Dermis microvascular lymphatic vessel endothelial cell (primary cell): ENCODE results near the gene ZNF723. TPM values are rescaled to one million over a fixed set of nuclear protein-coding genes. Genes with fewer than 3 reads are reported as not detected.
A peak's percentile ranks its signal among the peaks of the same experiment; 100 is the strongest.
"Not testable (repeated sequence)": the region's sequence is repeated elsewhere in the genome, so short reads cannot be mapped to it uniquely, and the experiment has no call there.

ENCODE experiments used
- DNase-seq, 2 donors: peaks; one replicate each; pipeline versions ENCODE4 v3.0.0 to v3.0.0-alpha.2; 2010; ENCODE audit warnings: low read depth in 2 of 2
- total RNA-seq: library from RNA; depleted of rRNA; stranded (reverse); fragments of >200 nt; gene quantifications from 2 replicates; pipeline ENCODE4 v1.2.1, GENCODE V29; 2014

Gene ZNF723
- total RNA-seq = not detected in 2 replicates

DNA sequence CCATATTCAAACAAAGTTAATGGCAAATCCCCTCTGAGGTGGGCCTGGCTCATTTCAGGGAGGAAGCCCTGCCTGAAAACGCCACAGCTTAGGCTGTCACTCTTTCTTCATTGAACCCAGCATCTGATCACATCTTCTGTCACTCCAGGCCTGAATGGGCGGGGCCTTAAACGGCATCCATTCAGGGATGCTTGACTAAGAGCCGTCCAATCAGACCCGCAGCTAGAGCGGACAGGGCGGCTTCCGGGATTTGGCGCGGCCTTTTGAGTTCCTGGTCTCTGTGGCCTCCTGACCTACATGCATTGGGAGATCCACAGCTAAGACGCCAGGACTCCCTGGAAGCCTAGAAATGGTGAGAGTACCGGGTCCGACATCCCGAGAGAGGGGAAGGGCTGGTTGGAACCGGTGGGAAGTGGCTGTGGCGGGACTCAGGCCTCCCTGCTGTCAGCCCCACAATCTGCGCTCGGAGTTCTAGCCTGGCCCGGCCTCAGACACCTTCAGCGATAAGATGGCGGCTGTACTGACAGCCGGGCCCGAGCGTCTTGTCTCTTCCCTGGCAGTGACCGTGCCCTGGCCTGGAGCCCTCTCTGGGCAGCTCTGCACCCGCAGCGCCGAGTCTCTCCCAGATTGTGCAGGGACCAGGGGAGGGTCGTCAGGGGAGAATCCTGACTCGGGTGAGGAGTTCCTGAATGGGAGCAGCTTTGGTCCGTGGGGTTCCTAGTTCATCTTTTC, at the start of gene ZNF723:
Gene ZNF723, plus strand, starts transcription at position 261 of the 732 bp plus-strand sequence. Its CDS starts 89 bp downstream, at position 350.
- no peak for DNase-seq

DNA sequence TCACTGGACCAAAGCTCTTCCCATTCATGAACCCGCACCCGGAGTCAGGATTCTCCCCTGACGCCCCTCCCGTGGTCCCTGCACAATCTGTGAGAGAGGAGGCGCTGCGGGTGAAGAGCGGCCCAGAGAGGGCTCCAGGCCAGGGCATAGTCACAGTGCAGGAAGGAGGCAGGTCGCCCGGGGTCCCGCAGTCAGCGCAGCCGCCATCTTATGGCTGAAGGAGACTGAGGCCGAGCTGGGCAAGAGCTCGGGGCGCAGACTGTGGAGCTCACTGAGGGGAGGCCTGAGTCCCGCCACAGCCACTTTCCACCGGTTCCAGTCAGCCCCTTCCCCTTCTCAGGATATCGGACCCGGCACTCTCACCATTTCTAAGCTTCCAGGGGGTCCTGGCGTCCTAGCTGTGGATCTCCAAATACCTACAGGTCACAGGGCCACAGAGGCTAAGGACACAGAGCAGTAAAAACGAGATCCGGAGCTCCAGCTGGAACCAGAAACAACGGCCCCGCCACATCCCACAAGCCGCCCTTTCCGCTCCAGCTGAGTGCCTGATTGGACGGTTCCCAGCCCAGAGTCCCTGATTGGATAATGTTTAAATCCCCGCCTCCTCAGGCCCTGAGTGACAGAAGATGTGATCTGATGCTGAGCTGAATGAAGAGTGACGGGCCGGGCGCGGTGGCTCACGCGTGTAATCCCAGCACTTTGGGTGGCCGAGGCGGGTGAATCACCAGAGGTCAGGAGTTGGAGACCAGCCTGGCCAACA, 48.3 kb upstream of the ZNF723 start, which contains the start of gene ZNF99:
Gene ZNF99, minus strand, starts transcription at position 501 of the 760 bp plus-strand sequence. Its CDS starts 135 bp downstream, at position 366.
- DNase-seq = no peak

DNA sequence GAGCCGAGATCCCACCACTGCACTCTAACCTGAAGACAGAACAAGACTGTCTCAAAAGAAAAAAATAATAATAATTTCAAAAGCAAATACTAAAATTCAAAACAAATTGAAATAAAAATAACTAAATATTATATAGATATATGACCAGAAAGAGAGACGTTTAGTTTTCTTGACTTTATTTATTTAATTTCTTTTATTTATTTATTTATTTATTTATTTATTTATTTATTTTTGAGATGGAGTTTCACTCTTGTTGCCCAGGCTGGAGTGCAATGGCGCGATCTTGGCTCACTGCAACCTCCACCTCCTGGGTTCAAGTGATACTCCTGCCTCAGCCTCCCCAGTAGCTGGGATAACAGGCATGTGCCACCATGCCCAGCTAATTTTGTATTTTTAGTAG, 39.2 kb upstream of the ZNF723 start:
- DNase-seq = not testable (repeated sequence)

DNA sequence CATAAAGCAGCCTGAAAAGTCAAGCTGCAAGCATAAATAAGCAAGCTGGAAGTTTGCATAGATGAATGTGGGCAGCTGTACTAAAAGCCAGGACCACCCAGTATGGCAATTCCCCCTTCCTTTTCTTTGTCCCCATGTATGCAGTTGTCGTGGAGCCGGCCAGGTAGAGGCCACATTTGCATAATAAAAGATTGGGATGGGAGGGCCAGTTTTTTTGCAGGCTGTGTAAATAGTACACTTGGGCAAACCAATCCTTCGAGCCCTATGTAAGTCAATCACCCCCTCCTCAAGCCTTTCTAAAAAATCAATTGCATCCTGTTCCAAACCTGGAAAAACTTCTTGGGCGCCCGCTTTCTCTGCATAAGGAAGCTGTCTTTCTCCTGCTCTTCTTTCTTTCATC, 35.1 kb upstream of the ZNF723 start:
- no peak for DNase-seq

DNA sequence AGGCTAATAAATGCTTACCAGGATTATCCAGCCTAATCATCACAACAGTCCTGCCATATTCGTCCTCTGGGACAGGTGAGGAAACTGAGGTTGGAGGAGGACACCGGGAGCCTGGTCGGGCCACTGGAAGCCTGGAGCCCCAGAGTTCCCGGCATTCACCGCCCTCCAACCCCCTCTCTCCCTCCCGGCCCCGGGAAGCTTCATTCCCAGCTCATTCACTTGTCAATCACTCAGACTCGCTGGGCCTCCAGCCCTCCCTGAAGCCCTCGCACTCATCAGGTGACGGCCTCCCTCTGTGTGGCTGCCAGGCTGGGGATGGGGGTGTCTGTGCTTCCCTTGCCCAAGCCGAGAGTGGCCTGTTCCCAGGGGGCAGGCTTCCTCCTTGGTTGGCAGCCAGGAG, 25.7 kb upstream of the ZNF723 start:
- DNase-seq = no peak

DNA sequence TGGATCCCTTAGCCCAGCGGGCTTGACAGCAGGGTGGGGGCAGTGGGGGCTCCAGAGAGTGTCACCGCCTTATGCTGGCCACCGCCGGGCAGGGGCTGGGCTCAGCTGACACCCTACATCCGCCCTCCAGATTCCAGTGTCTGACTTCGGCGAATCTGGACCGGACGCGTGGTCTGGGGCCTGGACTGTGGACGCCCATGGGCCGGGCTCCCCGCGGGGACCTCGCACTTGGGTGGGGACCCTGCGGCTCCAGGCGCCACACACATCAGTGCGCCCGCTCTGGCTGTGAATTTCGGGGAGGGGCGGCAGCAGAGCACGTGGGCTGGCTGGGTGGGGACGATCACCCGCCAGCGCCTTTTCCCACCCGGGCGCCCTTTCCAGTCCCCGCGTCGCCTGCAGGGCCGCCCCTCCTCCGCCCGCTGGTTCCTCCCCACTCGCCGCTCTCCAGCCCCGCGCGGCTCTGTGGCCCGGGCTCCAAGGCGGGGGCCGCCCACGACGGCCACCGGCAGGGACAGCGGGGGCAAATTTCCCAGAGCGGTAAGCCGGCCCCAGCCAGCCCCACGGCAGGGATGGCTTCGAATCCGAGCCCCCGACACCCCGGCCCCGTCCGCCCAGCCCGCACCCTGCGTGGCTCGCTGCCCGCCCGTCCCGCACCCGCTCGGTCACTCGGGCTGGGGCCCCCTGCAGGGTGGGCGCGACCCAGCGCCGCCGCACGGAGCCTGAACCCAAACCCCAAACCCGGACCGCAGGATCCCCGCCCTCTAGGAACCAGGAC, 24.8 kb upstream of the ZNF723 start:
- DNase-seq = no peak

DNA sequence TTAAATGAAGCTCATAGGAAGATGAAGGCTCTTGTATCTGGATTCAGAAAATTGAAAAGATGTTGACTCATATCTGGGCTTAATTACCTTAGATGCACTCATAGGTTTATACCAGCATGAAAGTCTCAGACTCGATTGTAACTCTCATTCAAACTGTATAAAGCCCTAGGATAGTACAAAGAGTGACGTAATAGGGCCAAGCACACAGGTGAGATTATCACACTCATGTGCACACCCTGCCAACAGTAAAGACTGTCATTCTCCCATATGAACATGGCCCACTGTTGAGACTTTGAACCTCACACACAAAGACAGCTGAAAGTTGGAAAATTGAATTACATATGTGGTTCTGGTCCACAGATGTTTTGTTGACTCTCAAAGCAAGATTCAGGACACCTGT, 18.0 kb upstream of the ZNF723 start:
- DNase-seq = no peak

DNA sequence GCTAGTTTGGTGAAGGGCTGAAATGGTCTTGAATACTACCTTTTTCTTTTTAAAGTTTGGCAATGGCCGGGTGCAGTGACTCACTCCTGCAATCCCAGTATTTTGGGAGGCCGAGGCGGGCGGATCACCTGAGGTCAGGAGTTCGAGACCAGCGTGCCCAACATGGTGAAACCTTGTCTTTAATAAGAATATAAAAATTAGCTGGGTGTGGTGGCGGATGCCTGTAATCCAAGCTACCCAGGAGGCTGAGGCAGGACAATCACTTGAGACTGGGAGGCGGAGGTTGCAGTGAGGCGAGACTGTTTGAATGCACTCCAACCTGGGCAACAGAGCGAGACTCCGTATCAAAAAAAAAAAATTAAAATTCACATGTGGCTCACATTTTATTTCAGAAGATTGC, 880 bp upstream of the ZNF723 start:
- DNase-seq = no peak

DNA sequence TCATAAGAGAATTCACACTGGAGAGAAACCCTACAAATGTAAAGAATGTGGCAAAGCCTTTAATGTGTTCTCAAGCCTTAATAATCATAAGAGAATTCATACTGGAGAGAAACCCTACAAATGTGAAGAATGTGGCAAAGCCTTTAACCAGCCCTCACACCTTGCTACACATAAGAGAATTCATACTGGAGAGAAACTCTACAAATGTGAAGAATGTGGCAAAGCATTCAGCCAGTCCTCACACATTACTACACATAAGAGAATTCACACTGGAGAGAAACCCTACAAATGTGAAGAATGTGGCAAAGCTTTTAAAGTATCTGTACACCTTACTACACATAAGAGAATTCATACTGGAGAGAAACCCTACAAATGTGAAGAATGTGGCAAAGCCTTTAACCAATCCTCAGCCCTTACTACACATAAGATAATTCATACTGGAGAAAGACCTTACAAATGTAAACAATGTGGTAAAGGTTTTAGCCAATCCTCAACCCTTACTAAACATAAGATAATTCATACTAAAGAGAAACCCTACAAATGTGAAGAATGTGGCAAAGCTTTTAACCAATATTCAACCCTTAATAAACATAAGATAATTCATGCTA, 25.7 kb downstream of the ZNF723 start:
- DNase-seq = not testable (repeated sequence)

DNA sequence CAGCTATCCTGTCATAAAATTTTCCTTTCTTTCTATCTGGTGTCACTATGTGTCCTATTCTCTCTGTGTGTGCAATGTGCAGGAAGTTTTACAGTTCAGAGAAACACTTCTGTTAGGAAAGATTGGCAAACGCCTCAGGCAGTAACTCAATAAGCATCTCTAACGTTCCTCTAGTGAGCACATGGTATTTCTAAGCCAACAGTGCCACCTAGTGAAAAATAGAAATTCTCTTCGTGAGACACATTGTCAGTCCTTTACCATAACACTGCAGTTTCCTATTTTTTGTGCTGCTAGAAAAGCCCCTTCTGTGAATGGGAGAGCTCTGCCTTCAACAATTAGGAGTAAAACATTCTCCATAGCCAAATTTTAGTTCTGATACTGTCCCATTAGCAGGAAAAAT, 50.7 kb downstream of the ZNF723 start:
- peak; percentile 7 to 41 for DNase-seq

DNA sequence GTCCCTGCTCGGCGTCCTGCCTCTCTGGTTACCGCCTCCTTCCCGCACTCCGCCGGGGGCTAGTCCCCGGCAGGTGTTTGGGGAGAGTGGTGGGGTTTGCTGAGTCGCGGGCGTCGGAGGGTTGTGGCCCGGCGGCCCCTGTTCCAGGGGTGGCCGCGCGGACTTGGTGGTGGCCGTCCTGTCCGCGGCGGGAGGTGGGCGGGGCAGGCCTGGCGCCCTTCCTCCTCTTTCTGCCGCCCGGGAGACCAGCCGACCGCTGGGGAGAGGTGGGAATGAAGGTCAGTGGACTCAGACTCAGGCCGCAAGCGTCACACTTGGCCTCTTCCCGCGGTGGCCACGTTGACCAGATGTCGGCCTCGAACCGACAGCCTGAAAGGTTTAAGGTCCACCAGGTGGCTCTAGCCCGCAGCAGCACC, 61.8 kb downstream of the ZNF723 start:
- no peak for DNase-seq

DNA sequence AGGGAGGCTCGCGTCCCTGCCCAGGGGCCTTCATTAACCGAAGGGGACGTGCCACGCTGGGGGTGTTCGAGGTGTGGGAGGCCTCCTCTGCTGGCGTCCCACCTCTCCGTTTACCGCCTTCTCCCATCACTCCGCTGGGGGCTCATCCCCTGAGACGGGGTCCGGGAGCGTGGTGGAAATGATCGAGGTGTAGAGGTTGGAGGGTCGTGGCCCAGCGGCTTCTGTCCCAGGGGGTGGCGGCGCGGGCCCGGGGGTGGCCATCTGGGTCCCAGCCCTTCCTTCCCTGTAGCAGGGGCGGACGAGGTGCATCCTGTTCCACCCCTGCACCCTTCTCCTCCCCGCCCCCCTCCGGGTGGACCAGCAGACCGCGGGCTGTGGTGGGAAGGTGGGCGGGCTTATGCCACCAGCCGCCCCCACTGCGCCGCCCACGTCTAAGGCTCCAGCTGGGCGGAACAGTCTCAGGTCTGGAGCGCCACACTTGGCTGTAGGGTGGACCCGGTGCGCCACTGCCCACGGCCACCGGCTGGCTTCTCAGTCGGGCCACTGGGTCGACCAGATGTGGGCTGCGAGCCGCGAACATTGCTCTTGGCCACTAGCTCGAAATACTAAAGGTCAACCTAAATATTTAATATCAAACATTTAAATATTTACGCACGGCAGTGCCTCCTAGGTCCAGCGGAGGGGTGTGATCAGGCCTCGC, 69.5 kb downstream of the ZNF723 start:
- no peak for DNase-seq

Other genes with a start within 250 kb of the ZNF723 start
- 0.39 and 0.63 TPM in 2 replicates for gene ZNF492, start 198.0 kb upstream of the ZNF723 start, total RNA-seq
- gene ZNF99, start 48.1 kb upstream of the ZNF723 start, total RNA-seq = not detected in 2 replicates
- gene ZNF728, start 170.9 kb downstream of the ZNF723 start, total RNA-seq = not detected in 2 replicates